Measurements from ENCODE around the gene ZNF143.
"Not testable (repeated sequence)": the region's sequence is repeated elsewhere in the genome, so short reads cannot be mapped to it uniquely, and the experiment has no call there.

ZNF143 gene

GRCh38 chr11:9460322-9461062, at the start of gene ZNF143:
Gene ZNF143 (plus strand): TSS chr11:9461012. CDS start chr11:9471309, 10,297 bp downstream.
- peak; percentile 100 for DNase-seq (ENCODE audit: low spot score)

GRCh38 chr11:9428706-9429105, 32.1 kb upstream of the ZNF143 start:
- no peak for DNase-seq (ENCODE audit: low spot score)

- DNase-seq (ENCODE audit: low spot score): no peak
Measured at GRCh38 chr11:9438611-9439010, 22.2 kb upstream of the ZNF143 start.

GRCh38 chr11:9446230-9446629, 14.6 kb upstream of the ZNF143 start:
- DNase-seq (ENCODE audit: low spot score): no peak

GRCh38 chr11:9448576-9449352, 12.0 kb upstream of the ZNF143 start:
- no peak for DNase-seq (ENCODE audit: low spot score)

GRCh38 chr11:9452023-9452422, 8.8 kb upstream of the ZNF143 start:
- DNase-seq (ENCODE audit: low spot score): not testable (repeated sequence)

- DNase-seq (ENCODE audit: low spot score): no peak
Measured at GRCh38 chr11:9455722-9456121, 5.1 kb upstream of the ZNF143 start.

- peak; percentile 48 for DNase-seq (ENCODE audit: low spot score)
Measured at GRCh38 chr11:9459667-9460321, 1.0 kb upstream of the ZNF143 start.

GRCh38 chr11:9461063-9461759, 399 bp downstream of the ZNF143 start:
- peak; percentile 94 for DNase-seq (ENCODE audit: low spot score)

- peak; percentile 23 for DNase-seq (ENCODE audit: low spot score)
Measured at GRCh38 chr11:9461760-9462134, 935 bp downstream of the ZNF143 start.

- no peak for DNase-seq (ENCODE audit: low spot score)
Measured at GRCh38 chr11:9462172-9462799, 1.5 kb downstream of the ZNF143 start.

GRCh38 chr11:9462806-9463537, 2.2 kb downstream of the ZNF143 start:
- DNase-seq (ENCODE audit: low spot score): no peak

GRCh38 chr11:9470765-9471164, 10.0 kb downstream of the ZNF143 start:
- DNase-seq (ENCODE audit: low spot score): no peak

- no peak for DNase-seq (ENCODE audit: low spot score)
Measured at GRCh38 chr11:9473408-9473807, 12.6 kb downstream of the ZNF143 start.

- no peak for DNase-seq (ENCODE audit: low spot score)
Measured at GRCh38 chr11:9479899-9480298, 19.1 kb downstream of the ZNF143 start.

- DNase-seq (ENCODE audit: low spot score): no peak
Measured at GRCh38 chr11:9489080-9489765, 28.4 kb downstream of the ZNF143 start.

- no peak for DNase-seq (ENCODE audit: low spot score)
Measured at GRCh38 chr11:9490376-9490775, 29.6 kb downstream of the ZNF143 start.

- DNase-seq (ENCODE audit: low spot score): no peak
Measured at GRCh38 chr11:9493492-9493891, 32.7 kb downstream of the ZNF143 start.

GRCh38 chr11:9494316-9494715, 33.5 kb downstream of the ZNF143 start:
- DNase-seq (ENCODE audit: low spot score): no peak

- DNase-seq (ENCODE audit: low spot score): no peak
Measured at GRCh38 chr11:9495803-9496514, 35.1 kb downstream of the ZNF143 start.

Measured in putamen (tissue), 1 donor.